HUES6 (cell line): ENCODE measurements around the gene RAB6A.

Experiments
- H3K27ac ChIP-seq: 2 replicates; pipeline ENCODE4 v1.7.0; 2013; ENCODE audit warnings: low read depth, mild to moderate bottlenecking, low read length, inconsistent platforms
- H3K27me3 ChIP-seq: 2 replicates; pipeline ENCODE4 v1.6.1; 2013; ENCODE audit warnings: low read length; ENCODE audit not compliant: control insufficient read depth, insufficient read depth
- H3K36me3 ChIP-seq: 2 replicates; pipeline ENCODE4 v1.6.1; 2013; ENCODE audit warnings: low read length; ENCODE audit not compliant: control insufficient read depth, insufficient read depth
- H3K4me1 ChIP-seq: 2 replicates; pipeline ENCODE4 v1.6.1; 2013; ENCODE audit warnings: low read length; ENCODE audit not compliant: control insufficient read depth, insufficient read depth
- H3K4me3 ChIP-seq: 2 replicates; pipeline ENCODE4 v1.5.1; 2013; ENCODE audit warnings: low read depth, low read length
- H3K9ac ChIP-seq: one replicate; pipeline ENCODE4 v1.6.1; 2013; ENCODE audit warnings: mild to moderate bottlenecking, low read length
- H3K9me3 ChIP-seq: 2 replicates; pipeline ENCODE4 v1.6.1; 2013; ENCODE audit warnings: low read depth, low read length; ENCODE audit not compliant: control insufficient read depth, insufficient read depth

The RAB6A gene

DNA sequence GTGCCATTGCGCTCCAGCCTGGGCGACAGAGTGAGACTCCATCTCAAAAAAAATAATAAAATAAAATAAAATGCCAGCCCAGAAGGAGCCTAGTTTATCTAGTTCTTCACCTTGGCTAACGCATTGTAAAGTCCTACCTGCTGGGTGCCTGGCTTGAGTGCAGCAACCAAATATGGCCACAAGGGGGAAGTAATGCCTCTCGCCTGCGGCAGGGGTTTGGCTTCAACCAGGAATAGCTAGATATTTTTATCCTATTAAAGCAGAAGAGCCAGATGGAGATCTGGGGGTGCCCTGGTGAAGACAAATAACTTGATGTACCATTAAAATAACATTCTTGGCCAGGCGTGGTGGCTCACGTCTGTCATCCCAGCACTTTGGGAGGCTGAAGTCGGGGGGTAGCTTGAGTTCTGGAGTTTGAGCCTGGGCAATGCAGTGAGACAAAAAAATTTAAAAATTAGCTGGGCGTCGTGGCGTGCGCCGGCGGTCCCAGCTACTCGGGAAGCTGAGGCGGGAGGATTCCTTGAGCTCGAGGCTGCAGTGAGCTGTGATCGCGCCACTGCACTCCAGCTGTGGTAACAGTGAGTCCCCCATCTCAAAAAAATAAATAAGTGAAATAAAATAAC lies 135.1 kb downstream of the RAB6A start:
- no peaks in the 10 kb centered on the region for H3K9me3 ChIP-seq
- H3K4me3 ChIP-seq, result no peak overlapping the region
- no peak overlapping the region for H3K9ac ChIP-seq
- no peaks in the 10 kb centered on the region for H3K36me3 ChIP-seq
- peaks cover 63% of the 10 kb centered on the region for H3K27me3 ChIP-seq
- no peak overlapping the region for H3K27ac ChIP-seq
- H3K4me1 ChIP-seq, result peaks cover 22% of the 10 kb centered on the region
